ENCODE results near the gene STRC.
A peak's percentile ranks its signal among the peaks of the same experiment; 100 is the strongest.
"Not testable (repeated sequence)": the region's sequence is repeated elsewhere in the genome, so short reads cannot be mapped to it uniquely, and the experiment has no call there.

Gene STRC

DNA sequence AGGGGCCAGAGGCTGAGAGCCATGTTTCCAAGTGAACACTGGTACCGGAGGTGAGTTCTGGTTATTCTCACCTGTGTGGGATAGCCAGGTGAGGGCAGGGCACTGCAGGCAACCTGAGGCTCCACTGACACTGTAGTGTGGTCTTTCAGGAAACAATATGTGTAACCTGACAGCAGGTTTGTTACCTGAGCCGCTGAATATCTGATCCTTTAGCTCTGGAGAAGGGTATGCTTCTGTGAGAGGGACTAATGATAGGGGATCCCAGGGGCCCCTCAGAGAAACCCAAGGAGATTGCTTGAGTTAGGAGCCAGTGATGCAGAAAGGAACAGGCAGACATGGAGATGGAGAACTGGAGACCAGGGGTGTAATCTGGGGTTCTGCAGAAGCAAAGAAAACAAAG, at the start of gene STRC:
Gene STRC (minus strand): TSS at position 101 of the 400 bp plus-strand sequence. CDS start 78 bp downstream, at position 23.
- DNase-seq; H3K27ac Mint-ChIP-seq; H3K4me3 Mint-ChIP-seq; ATAC-seq; H3K36me3 Mint-ChIP-seq (ENCODE audit: low read depth); H3K4me1 Mint-ChIP-seq; H3K9me3 Mint-ChIP-seq: not testable (repeated sequence)
- H3K27me3 Mint-ChIP-seq = peaks cover 11% of the 10 kb centered on the region

DNA sequence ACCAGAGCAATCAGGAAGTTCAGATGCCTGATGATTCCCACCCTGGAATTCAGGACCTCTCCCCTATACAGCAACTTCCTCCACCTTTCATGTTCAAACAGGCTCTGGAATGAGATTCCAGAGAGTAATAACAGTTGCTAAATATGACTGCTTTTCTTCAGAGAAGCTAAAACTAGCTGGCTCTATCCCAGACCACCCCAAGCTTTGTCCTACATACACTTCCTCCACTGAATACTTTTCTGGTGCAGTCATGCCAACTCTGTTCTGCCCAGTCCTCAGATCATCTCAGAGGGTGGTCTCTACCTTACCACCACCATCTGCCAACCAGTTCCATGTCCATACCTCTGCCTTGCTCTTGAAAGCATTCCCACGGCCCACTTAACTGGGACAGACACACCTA, 47.6 kb upstream of the STRC start:
- H3K27me3 Mint-ChIP-seq; H3K27ac Mint-ChIP-seq; H3K4me3 Mint-ChIP-seq; H3K9me3 Mint-ChIP-seq; ATAC-seq; DNase-seq; H3K36me3 Mint-ChIP-seq (ENCODE audit: low read depth); H3K4me1 Mint-ChIP-seq: not testable (repeated sequence)

DNA sequence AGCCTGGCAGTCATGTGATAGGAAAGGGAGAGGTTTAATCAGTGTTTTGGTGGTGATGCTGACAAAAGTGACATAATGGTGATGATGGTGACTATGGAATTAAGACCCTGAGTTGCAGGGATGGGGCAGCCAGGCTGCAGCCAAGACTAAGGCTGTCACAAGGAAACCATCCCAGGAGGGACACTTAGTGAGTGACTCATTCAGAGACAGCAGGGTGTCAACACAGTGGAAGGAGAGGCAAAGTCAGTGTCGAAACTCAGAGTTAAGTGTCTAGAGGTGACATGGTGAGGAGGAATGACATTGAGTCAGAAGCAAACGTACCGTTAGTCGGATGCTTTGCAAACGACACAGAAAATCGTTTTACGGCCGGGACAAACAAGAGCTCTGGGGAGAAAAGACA, 44.7 kb upstream of the STRC start:
- not testable (repeated sequence) for H3K27me3 Mint-ChIP-seq; H3K4me1 Mint-ChIP-seq; H3K9me3 Mint-ChIP-seq; DNase-seq; ATAC-seq; H3K4me3 Mint-ChIP-seq; H3K27ac Mint-ChIP-seq; H3K36me3 Mint-ChIP-seq (ENCODE audit: low read depth)

DNA sequence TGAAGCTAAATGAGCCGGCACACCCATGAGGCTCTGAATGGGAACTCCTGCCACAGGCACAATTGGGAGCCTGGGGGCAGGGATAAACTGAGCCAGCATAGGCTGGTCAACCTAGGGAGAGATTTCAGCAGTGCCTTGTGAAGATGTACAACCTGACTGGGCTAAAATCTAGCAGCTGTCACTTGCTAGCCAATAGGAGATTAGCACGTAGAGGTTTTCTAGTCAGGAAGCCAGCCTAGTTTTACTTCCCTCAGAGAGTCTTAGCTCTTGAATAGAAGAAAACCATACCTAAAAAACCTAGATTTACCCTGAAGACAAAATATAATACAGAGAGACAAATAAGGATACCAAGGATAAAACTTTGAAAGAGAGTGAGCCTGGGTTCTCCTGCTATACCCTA, 43.7 kb upstream of the STRC start:
- H3K4me3 Mint-ChIP-seq, H3K27ac Mint-ChIP-seq, H3K27me3 Mint-ChIP-seq: not testable (repeated sequence)

DNA sequence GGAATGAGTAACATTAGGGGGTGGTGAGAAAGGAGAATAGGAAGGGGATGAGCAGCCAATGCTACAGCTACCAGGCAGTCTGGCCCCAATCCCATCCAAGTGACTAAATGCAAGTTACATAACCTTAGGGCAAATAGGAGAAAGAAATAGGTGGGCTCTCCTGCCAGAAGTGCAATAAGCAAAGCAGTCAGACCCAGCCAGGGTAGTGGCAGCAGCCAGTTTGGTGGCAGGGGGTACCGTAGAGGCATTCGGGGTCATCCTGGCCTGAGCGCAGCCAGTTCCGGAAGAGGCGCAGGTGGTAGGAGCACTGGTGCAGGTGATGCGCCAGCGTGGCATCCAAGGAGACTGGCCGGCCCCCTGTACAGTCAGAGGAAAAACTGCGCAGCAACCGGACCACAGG, 41.1 kb upstream of the STRC start:
- not testable (repeated sequence) for H3K9me3 Mint-ChIP-seq; H3K4me3 Mint-ChIP-seq; ATAC-seq; H3K4me1 Mint-ChIP-seq; H3K27me3 Mint-ChIP-seq; H3K36me3 Mint-ChIP-seq (ENCODE audit: low read depth); DNase-seq; H3K27ac Mint-ChIP-seq

More for the DNA sequence above, 43.7 kb upstream of the STRC start:
- H3K4me1 Mint-ChIP-seq; ATAC-seq; H3K36me3 Mint-ChIP-seq (ENCODE audit: low read depth); H3K9me3 Mint-ChIP-seq; DNase-seq: not testable (repeated sequence)

DNA sequence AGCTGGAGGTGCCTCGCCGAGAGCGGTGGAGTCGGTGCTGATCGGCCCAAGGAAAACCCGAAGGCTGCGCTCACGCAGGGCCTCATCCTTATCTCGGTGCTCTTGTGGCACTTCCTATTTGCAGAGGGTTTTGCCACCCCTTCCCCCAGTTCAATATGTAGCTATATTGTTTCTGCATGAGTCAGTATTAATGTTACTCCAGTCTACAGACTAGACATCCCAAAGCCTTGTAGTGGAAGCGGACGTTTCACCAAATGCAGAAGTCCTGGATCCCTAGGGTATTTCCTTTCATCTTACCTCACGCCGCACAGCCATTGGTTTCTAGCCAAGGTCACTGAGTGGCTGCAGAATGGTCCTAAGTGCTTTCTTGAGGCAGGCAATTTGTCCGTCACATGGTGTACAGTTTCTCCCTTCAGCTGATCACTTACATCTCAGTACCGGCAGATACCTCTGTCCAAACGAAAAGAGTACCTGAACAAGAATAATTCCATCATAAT, 30.9 kb upstream of the STRC start:
- not testable (repeated sequence) for H3K27ac Mint-ChIP-seq, H3K4me3 Mint-ChIP-seq, H3K4me1 Mint-ChIP-seq, H3K27me3 Mint-ChIP-seq, ATAC-seq, DNase-seq, H3K9me3 Mint-ChIP-seq
- H3K36me3 Mint-ChIP-seq (ENCODE audit: low read depth) = peaks cover 17% of the 10 kb centered on the region

DNA sequence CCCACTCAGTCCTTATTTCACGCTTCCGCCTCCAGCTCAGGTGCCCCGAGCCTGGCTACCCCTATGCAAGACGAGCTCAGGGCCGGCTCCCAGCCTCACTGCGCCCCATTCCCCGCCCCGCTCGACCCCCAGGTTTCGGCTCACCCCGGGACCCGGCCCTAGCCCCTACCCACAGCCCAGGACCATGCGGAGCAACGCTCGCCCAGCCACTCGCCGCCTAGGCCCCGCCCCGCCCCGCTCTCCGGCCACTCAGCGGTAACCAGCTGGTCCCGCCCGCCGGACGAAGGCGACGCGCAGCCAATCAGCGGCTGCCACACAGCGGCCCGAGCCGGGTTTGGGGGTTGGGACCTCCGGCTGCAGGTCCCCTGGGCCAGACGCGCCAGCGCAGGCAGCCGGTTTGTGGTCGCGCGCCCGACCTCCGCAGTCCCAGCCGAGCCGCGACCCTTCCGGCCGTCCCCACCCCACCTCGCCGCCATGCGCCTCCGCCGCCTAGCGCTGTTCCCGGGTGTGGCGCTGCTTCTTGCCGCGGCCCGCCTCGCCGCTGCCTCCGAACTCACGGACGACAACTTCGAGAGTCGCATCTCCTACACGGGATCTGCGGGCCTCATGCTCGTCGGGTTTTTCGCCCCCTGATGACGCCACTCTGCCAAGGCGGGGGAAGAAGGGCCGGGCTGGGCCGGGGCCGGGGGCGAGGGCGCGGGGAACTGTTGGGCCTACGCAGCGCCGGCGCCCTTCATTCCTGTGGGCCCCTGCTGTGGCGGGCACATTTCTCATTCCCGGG, 30.2 kb upstream of the STRC start, which contains the start of gene CATSPER2:
Gene CATSPER2 (minus strand): TSS at position 196 of the 781 bp plus-strand sequence. CDS start 783 bp downstream, outside the sequence.
- peak; percentile 77 for ATAC-seq
- Mint-ChIP-seq H3K36me3 (ENCODE audit: low read depth) (peaks cover 16% of the 10 kb centered on the region), H3K9me3 (no peaks in the 10 kb centered on the region), H3K4me1 (no peaks in the 10 kb centered on the region), H3K4me3 (no peak within 1 kb of the TSS), H3K27ac (no peak within 1 kb of the TSS), H3K27me3 (no peaks in the 10 kb centered on the region)
- DNase-seq = no peak

DNA sequence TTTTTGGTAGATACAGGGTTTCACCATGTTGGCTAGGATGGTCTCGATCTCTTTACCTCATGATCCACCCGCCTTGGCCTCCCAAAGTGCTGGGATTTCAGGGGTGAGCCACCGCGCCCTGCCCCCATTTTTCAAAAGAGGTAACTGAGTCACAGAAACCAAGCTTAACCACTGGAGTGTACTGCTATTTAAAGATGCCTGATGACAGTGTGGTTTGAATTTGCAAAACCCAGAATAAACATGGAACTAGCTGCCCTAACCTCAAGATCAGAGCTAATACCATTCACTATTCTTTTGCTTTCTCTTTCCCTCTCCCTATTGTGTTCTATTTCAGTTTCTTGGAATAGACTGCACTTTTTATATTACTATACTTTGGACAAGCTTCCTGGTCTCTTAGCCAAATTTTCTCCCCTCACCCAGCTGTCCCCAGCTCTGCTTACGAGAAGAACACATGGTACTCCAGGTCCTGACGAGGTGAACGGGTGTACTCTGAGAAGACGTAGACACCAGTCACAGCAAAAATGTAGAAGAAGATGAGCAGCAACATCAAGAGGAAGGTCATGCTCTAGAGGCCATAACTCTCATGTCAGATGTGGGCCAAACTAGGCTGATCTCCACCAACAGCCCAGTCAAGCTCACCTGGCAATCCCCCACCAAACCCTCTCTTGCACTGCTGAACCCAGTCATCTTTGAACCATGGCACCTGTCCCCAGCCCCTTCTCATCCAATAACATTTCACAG, 20.0 kb upstream of the STRC start:
- H3K36me3 Mint-ChIP-seq (ENCODE audit: low read depth); DNase-seq; H3K4me3 Mint-ChIP-seq; H3K27me3 Mint-ChIP-seq; H3K9me3 Mint-ChIP-seq; H3K4me1 Mint-ChIP-seq: not testable (repeated sequence)
- peak overlapping the region; percentile 51 for H3K27ac Mint-ChIP-seq
- ATAC-seq = peak; percentile 46

DNA sequence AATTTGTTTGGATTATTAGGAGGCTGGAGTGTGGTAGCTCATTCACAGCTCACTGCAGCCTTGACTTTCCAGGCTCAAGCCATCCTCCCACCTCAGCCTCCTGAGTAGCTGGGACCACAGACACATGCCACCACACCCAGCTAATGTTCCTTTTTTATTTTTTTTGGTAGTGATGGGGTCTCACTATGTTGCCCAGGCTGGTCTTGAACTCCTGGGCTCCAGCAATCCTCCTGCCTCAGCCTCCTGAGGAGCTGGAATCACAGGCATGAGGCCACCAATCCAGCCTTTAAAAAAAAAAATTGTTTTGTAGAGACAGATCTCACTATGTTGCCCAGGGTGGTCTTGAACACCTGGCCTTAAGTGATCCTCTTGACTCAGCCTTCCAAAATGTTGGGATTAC, 8.3 kb upstream of the STRC start:
- ATAC-seq; H3K27me3 Mint-ChIP-seq; H3K27ac Mint-ChIP-seq; H3K4me1 Mint-ChIP-seq; H3K9me3 Mint-ChIP-seq; H3K4me3 Mint-ChIP-seq; DNase-seq; H3K36me3 Mint-ChIP-seq (ENCODE audit: low read depth): not testable (repeated sequence)

DNA sequence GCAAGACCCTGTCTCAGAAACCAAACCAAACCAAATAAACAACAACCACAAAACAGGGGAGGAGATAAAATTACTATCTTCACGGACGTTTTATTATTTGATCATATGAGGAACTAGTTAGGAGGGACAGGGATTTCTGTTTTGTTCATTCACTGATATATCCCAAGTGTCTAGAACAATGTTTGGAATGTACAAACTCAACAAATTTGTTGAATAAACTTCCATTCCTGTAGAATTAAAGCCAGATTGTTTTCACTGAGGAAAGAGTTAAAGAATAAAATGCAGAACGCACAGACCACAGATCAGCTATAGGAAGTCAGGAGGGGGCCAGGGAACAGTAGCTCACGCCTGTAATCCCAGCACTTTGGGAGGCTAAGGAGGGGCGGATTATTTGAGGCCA, 6.5 kb upstream of the STRC start:
- Mint-ChIP-seq H3K9me3 (no peaks in the 10 kb centered on the region), H3K36me3 (ENCODE audit: low read depth) (no peaks in the 10 kb centered on the region), H3K27me3 (peaks cover 9% of the 10 kb centered on the region), H3K4me1 (no peaks in the 10 kb centered on the region), H3K27ac (no peak overlapping the region), H3K4me3 (no peak overlapping the region)
- DNase-seq = no peak
- no peak for ATAC-seq

DNA sequence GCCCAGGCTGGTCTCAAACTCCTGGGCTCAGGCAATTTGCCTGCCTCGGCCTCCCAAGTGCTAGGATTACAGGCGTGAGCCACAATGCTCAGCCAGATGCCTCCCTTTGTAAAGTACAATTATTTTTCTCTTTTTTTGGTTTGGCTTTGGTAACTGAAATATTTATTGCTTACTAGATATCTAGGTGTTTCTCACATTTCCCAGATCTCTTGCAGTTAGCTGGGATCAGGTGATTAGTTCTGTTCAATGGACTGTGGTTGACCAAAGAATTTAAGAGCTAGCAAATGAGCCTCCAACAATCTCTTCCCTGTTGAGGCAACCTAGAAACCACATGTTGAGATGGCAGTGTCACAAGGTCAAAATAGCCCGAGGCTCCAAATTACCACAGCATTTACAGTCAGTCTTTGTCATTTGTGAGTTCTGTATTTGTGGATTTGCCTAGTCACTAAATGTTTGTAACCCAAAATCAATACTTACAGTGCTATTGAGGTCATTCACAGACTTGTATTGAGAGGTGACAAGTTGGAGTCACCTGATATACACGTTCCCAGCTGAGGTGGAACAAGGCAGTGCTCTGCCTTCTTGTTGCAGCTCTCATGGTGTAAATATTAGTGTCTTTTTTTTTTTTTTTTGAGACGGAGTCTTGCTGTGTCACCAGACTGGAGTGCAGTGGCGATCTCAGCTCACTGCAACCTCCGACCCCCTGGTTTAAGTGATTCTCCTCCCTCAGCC, 3.6 kb upstream of the STRC start:
- not testable (repeated sequence) for H3K9me3 Mint-ChIP-seq; H3K36me3 Mint-ChIP-seq (ENCODE audit: low read depth); H3K27ac Mint-ChIP-seq; DNase-seq; ATAC-seq; H3K4me1 Mint-ChIP-seq; H3K4me3 Mint-ChIP-seq
- H3K27me3 Mint-ChIP-seq = peaks cover 16% of the 10 kb centered on the region

DNA sequence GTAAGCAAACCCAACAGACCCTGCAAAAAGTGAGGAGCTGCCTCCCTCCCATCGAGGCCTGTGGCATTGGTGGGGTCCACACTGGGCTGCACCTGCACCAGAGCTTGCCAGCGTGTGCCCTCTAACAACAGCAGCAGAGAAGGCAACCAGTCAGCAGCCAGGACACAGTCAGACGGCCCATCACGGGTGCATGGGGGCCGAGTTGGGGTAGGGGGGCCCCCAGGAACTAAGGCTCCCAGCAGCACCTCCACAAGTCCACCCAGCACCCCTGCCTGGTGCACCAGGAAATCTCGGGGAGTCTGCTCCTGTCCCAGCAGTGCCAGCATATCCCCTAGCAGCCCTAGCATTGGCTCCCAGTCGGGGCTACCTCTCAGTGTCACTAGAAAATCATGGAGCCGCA, 850 bp downstream of the STRC start:
- H3K4me3 Mint-ChIP-seq; H3K36me3 Mint-ChIP-seq (ENCODE audit: low read depth); H3K4me1 Mint-ChIP-seq; DNase-seq; H3K27ac Mint-ChIP-seq; H3K27me3 Mint-ChIP-seq; ATAC-seq; H3K9me3 Mint-ChIP-seq: not testable (repeated sequence)

DNA sequence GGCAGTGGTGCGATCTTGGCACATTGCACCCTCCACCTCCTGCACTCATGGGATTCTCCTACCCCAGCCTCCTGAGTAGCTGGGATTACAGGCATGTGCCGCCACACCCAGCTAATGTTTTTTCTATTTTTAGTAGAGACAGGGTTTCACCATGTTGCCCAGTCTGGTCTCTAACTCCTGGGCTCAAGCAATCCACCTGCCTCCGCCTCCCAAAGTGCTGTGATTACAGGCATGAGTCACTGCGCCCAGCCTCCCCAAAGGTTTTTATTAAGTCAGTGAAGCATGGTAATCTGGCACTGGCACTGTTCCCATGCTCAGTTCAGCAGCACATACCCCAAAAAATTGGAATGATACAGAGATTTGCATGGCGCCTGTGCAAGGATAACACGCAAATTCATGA, 16.4 kb downstream of the STRC start:
- H3K27ac Mint-ChIP-seq; DNase-seq; H3K9me3 Mint-ChIP-seq; H3K4me3 Mint-ChIP-seq; H3K36me3 Mint-ChIP-seq (ENCODE audit: low read depth); H3K4me1 Mint-ChIP-seq; ATAC-seq: not testable (repeated sequence)
- H3K27me3 Mint-ChIP-seq = peaks cover 24% of the 10 kb centered on the region

DNA sequence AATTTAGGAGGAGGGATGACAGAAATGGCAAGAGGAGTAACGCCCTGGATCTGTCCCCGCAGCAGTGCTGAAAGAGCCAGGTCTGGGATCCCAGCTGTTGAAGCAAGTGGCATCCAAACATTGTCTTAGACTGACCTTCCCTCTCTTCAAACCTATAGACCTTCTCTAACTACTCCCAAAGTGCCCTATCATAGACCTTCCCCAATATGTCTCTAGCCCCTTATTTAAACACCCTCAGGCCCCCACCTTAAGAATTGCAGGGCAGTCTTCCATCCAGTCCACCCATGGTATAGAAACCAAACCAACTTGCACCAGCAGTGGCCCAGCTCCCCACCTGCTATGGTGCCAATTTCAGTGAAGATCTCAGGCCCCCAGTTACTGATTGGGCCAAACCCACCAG, 18.4 kb downstream of the STRC start:
- H3K9me3 Mint-ChIP-seq; H3K4me1 Mint-ChIP-seq; H3K4me3 Mint-ChIP-seq; H3K36me3 Mint-ChIP-seq (ENCODE audit: low read depth); ATAC-seq; DNase-seq; H3K27ac Mint-ChIP-seq: not testable (repeated sequence)
- H3K27me3 Mint-ChIP-seq = peaks cover 27% of the 10 kb centered on the region
